IPS-NIHi7 (cell line): ENCODE results near the gene ST7.
"Not testable (repeated sequence)": the region's sequence is repeated elsewhere in the genome, so short reads cannot be mapped to it uniquely, and the experiment has no call there.

Source experiments
- DNase-seq: peaks from one replicate; pipeline ENCODE4 v3.0.0; 2012; ENCODE audit warnings: mixed read lengths; ENCODE audit errors: extremely low spot score

The ST7 gene

GRCh38 chr7:116950889-116951351 is 2.4 kb upstream of the ST7 start:
- DNase-seq = no peak

- no peak for DNase-seq
Observed at GRCh38 chr7:116951366-116952292, 1.7 kb upstream of the ST7 start.

GRCh38 chr7:116952635-116953371 is 498 bp upstream of the ST7 start:
- DNase-seq = peak; percentile 46

- DNase-seq = peak; percentile 67
Observed at GRCh38 chr7:116953906-116954838, 871 bp downstream of the ST7 start.

GRCh38 chr7:116955340-116955739 is 2.0 kb downstream of the ST7 start:
- DNase-seq = no peak

- no peak for DNase-seq
Observed at GRCh38 chr7:116955801-116956476, 2.6 kb downstream of the ST7 start.

GRCh38 chr7:116956477-116956804 is 3.1 kb downstream of the ST7 start:
- no peak for DNase-seq

GRCh38 chr7:116957874-116958273 is 4.6 kb downstream of the ST7 start:
- DNase-seq = no peak

- not testable (repeated sequence) for DNase-seq
Observed at GRCh38 chr7:116961966-116962673, 8.8 kb downstream of the ST7 start.

- no peak for DNase-seq
Observed at GRCh38 chr7:116963234-116963633, 9.9 kb downstream of the ST7 start.

GRCh38 chr7:116966601-116967000 is 13.3 kb downstream of the ST7 start:
- no peak for DNase-seq

GRCh38 chr7:116967254-116967922 is 14.1 kb downstream of the ST7 start:
- DNase-seq = no peak

GRCh38 chr7:116967983-116968382 is 14.7 kb downstream of the ST7 start:
- DNase-seq = no peak

GRCh38 chr7:116968631-116969030 is 15.3 kb downstream of the ST7 start:
- no peak for DNase-seq

- no peak for DNase-seq
Observed at GRCh38 chr7:116969371-116969902, 16.1 kb downstream of the ST7 start.

- no peak for DNase-seq
Observed at GRCh38 chr7:116970238-116970910, 17.1 kb downstream of the ST7 start.

GRCh38 chr7:116971153-116971552 is 17.9 kb downstream of the ST7 start:
- not testable (repeated sequence) for DNase-seq

- no peak for DNase-seq
Observed at GRCh38 chr7:116971869-116972268, 18.6 kb downstream of the ST7 start.

GRCh38 chr7:116975024-116975423 is 21.7 kb downstream of the ST7 start:
- not testable (repeated sequence) for DNase-seq
